ENCODE measurements around the gene FBRSL1.

Gene FBRSL1

DNA sequence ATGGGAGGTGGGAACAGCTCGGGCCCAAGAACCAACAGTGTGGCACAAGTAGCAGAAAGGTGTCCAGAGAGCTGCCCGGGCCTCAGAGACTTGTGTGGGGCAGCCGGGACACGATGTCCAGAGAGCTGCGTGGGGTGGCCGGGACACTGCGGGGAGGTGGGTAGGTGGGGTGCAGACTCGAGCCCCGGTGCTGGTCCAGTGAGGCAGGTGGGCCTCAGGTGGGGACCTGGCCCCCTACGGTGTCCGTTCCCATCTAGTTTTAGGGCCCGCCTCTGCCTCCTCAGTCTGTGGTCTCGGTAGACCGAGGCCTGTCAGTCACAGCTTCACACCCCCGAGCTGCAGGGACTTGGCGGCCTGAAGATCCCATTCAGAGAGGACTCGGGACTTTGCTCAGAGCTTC lies 6.3 kb upstream of the FBRSL1 start:
- DNase-seq (ENCODE audit: low read depth) = no peak

DNA sequence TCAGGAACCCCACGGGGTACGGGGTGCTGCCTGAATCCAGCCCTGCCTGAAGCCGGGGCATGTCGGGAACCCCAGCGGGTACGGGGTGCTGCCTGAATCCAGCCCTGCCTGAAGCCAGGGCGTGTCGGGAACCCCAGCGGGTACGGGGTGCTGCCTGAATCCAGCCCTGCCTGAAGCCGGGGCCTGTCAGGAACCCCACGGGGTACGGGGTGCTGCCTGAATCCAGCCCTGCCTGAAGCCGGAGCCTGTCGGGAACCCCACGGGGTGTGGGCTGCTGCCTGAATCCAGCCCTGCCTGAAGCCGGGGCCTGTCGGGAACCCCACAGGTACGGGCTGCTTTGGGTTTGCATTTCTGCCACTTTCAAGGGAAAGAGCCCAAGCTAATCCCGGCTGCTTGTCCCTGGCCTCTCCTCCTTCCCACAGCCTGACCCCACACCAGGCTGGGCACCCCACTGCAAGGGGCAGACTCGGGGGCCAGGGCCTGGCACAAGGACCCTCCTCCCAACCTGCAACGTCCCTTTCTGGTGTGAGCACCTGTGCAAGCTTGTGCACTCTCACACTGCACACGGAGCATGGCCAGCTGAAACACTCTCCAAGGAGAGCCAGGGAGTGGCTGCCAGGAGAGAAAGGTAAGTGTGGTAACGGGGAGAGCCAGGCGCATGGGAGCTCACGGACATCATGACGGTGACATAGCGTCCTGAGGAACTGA lies 5.6 kb upstream of the FBRSL1 start:
- DNase-seq (ENCODE audit: low read depth) = no peak

DNA sequence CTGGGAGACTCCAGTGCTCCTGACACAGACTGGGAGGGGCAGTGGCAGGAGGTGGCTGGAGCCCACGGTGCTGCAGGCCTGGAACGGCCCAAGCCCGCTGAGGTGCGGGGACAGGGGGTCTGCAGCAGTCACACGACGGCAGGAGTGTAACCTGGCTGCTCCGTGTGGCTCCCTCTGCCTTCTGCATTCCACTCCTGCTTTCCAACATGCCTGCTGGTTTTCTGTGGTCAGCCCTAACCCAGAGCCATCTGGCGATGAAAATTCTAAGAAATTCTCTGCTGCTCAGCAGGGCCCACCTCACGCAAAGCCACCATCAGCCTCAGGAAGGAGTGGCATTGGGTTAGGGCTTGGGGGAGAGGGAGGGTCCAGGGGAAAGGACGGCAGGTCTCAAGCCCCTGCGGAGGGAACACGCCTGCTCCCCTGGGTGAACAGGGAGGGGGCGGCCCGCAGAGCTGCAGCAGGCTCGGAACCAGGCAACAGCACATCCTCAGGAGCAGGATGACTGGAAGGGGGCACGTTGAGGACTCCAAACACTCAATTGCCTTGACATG lies 5.0 kb upstream of the FBRSL1 start:
- no peak for DNase-seq (ENCODE audit: low read depth)

GRCh38 chr12:132485619-132486018 lies 4.3 kb upstream of the FBRSL1 start:
- DNase-seq (ENCODE audit: low read depth) = no peak

DNA sequence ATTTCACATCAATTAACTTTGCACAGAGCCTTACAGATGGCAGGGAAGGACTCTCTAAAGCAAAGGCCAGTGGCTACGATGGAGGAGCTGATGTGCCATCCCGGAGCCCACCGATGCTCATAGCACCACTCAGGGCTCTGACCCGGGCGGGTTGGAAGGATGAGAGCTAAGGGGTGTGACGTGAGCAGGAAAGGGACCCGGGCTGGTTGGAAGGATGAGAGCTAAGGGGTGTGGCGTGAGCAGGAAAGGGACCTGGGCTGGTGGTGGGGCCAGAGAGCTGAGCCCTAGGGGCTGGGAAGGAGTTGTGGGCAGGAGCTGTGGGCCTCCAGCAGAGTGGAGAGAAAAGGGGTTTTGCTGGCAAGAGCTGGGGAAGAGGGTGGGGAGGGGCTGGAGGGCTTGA lies 3.8 kb upstream of the FBRSL1 start:
- no peak for DNase-seq (ENCODE audit: low read depth)

DNA sequence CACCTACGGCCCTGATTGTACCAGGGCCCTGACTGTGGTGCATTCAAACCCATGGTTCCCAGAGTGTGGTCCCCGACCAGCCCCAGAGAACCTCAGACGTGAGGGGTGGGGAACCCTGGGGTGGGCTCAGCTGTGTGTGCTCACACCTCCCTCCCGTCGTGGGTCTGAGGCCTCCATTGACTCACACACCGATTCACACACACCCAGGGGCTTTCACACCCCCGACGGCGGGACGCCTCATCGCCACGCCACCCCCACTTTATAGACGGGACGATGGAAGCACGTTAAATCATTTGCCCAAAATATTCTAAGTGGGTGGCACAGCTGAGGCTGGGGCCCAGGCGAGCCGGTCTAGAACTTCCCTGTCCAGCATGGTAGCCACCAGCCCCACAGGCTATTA lies 3.4 kb upstream of the FBRSL1 start:
- DNase-seq (ENCODE audit: low read depth) = no peak

GRCh38 chr12:132487311-132487741 lies 2.6 kb upstream of the FBRSL1 start:
- DNase-seq (ENCODE audit: low read depth) = no peak

- DNase-seq (ENCODE audit: low read depth) = no peak
Measured at GRCh38 chr12:132488127-132489077, 1.5 kb upstream of the FBRSL1 start.

DNA sequence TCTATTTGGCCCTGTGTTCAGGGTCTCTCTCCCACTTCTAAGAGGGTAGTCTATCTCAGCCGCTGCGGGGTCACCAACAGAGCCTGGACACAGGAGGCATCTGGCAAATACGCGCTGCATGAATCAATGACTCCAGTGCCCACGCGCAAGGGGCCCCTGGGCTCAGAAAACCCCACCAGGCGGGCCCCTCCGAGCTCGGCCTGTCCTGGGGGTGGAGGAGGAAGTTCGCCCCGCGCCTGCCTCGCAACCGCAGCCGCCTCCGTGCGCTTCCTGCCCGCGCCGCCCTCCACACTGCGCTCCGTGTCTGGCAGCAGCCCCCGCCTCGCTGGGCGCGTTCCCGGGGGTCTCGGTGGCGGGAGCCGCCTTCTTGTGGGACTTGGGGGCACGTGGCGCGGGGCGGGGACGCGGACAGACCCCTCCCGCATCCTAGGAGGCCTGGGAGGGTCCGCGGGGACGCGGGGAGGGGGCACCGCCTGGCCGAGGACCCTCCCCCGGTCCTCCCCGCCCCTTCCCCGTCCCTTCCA lies 811 bp upstream of the FBRSL1 start:
- no peak for DNase-seq (ENCODE audit: low read depth)

DNA sequence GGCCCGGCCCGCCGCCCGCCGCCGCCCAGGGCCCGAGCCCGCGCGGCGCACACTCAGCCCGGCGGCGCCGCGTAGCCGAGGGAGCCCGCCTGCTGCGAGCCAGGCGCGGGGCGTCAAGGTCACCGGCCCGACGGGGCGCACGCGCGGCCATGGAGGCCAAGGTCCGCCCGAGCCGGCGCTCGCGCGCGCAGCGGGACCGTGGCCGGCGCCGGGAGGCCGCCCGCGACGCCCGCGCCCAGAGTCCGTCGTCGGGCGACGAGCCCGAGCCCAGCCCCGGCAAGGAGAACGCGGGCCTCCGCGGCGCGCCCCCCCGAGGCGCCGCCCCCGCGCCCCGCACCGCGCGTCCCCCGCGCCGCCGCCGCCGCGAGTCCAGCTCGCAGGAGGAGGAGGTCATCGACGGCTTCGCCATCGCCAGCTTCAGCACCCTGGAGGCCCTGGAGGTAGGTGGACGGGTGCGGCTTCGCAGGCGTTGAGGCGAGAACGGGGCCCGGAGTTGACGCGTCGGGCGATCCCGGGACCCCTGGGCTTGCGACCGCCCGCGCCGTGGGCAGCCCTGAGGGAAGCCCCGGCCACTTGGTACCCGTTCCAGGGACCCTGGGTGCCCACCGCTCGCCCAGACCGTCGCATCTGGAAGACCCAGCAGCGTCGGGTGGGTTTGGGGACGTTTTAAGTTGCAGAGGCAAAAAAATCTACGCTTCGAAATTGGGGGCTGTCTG lies 629 bp downstream of the FBRSL1 start:
- DNase-seq (ENCODE audit: low read depth) = no peak

- no peak for DNase-seq (ENCODE audit: low read depth)
Measured at GRCh38 chr12:132491138-132491663, 1.2 kb downstream of the FBRSL1 start.

DNA sequence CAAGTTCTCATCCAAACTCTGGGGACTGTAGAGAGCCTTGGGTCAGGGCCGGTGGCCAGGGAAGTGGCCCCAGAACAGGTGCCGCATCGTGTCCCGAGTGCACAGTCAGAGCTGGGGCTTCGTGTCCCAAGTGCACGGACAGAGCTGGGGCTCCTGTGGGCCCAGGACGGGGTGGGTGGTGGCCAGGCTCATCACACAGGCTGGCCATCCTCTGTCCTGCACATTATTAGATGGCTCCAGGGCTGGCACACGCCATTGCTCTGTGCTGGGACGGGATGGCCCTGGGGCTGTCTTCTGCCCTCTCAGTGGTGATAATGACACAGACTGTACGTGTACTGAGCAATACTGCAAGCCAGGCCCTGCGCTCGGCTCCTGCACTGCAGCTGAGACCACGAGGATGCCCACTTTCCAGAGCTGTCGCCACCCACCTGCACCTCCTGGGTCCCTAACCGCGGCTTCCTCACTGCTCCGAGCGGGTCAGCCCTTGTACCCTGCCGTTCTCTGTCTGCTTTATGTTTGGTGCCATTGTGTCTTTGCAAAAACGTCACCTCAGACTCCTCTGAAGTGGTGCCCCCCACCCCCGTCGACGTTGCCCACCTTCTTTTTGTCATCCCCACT lies 1.9 kb downstream of the FBRSL1 start:
- no peak for DNase-seq (ENCODE audit: low read depth)

DNA sequence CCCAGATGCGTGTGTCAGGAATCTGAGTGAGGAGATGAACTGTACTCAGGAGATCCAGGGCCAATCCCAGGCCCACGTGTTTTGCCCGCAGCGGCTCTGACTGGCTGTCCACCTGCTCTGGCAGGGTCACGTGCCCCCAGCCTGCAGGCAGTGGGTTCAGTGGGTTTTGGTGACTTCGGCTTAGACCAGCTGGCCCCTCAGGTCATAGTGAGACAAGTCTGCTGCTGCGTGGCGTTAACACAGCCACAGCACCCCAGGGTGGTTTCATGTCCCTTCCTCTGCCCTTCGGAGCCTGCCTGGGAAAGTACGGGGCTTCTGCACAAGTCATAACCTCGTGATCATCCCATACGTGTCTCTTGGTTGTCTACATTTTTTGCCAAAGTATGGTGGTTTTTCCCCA lies 2.6 kb downstream of the FBRSL1 start:
- DNase-seq (ENCODE audit: low read depth) = no peak

GRCh38 chr12:132492951-132493350 lies 3.0 kb downstream of the FBRSL1 start:
- no peak for DNase-seq (ENCODE audit: low read depth)

DNA sequence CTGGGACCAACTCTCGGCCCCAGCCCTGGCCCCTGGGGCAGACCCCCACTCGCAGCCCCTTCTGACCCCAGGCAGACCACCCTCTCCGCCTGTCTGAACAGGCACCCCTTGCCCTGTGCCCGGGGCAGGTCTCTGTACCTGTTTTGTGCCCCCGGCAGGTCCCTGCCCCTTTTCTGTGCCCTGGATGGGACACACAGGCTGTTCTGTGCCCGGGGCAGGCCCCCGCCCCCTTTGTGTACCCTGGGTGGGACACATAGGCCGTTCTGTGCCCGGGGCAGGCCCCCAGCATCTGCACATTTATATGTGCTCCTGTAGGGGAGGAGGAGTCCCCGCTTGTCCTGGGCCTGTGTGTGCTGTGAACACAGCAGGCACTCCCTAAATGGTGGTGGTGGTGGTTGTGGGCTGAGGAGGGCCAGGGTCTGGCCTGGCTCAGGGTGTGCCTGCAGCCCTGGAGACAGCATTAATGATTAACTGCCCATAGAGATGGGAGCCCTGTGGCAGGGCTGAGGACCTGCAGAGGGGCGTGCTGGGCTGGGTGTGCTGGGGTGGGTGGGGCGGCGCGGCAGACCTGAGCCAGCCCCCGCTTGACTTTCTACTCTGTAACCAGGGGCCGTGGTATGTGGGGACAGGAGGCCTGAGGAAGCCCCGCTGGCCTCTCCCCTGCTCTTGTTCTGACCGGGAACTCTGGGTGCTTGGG lies 3.7 kb downstream of the FBRSL1 start:
- no peak for DNase-seq (ENCODE audit: low read depth)

DNA sequence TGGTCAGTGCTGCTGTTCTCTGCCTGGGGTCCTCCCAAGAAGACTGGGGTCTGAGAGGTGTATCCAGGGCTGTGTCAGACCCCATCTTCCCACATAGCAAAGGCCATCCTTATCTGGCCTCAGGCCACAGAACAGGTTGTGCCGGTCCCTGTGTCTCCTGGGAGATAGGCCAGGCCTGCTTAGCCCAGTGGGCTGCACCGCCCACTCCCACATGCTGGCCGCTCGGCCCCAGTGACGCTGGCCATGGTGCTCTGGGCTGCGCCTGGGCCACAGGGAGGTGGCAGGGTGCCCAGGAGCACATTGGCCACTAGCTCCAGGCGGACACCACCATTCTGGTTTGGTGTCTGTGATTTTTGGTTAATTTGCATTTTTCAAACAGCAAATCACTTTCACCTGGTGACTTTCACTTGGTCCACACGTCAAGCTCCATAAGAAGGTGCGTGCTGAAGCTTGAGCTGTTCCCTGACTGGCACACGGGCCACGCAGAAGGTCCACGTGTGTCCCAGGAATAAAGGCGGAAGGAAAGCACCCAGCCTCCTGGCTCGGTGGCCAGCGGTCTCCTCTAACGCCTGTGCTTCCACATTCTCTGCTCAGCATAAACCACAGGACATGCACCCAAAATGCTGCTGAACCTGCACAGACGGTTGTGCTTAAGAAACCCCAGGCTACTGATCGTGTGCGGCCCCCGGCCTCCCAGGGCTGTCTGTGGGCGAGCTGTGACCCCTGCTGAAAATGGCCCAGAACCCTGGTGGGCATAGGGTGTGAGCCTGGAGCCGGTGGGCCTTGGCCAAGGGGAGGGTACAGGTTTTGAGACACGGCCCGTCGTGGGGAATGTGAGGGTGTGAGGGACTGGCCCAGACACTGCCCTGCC lies 4.6 kb downstream of the FBRSL1 start:
- DNase-seq (ENCODE audit: low read depth) = no peak

DNA sequence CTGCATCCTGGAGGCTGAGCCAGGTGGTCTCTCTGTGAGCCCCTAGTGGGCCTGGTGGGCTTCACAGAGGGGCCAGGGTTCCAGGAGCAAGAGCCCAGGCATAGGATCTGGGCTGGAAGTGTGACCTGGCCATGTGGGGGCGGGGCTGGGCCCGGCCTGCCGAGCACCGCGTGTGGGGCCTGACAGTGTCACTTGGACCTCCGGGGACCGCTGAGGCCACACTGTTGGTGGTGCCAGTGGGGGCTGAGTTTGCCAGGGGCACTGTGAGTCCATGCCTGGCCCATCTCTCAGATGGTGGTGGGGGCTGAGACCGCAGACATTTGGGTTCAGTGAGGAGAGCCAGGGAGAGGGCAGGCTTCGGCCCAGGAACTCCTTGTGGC lies 5.2 kb downstream of the FBRSL1 start:
- DNase-seq (ENCODE audit: low read depth) = no peak

GRCh38 chr12:132495629-132496357 lies 5.8 kb downstream of the FBRSL1 start:
- no peak for DNase-seq (ENCODE audit: low read depth)

- no peak for DNase-seq (ENCODE audit: low read depth)
Measured at GRCh38 chr12:132496358-132496669, 6.4 kb downstream of the FBRSL1 start.

Measured in GM04503 (cell line).